ENCODE measurements around the gene FBXL13.

GRCh38 chr7:103080923-103081322, 6.3 kb upstream of the FBXL13 start:
- TF ChIP-seq CTCF (IDR thresholded peaks at IDR 0.05) (no peak), POLR2A (IDR thresholded peaks at IDR 0.05) (no peak)

Measured in vagina (tissue), 2 donors.